Measurements from ENCODE around the gene ZNF362. TPM values are rescaled to one million over a fixed set of nuclear protein-coding genes. Genes with fewer than 3 reads are reported as not detected.
A peak's percentile ranks its signal among the peaks of the same experiment; 100 is the strongest.

The ZNF362 gene
- total RNA-seq, 1 donor from 2014 or later = 32.4 TPM

- Histone ChIP-seq H3K4me3 (no peak overlapping the region), H3K27ac (replicated peaks) (no peak overlapping the region), H3K9me3 (replicated peaks) (no peaks in the 10 kb centered on the region), H3K27me3 (ENCODE audit: low read depth) (no peaks in the 10 kb centered on the region), H3K4me1 (peaks cover 38% of the 10 kb centered on the region), H3K36me3 (no peaks in the 10 kb centered on the region)
- DNase-seq = no peak
- intact Hi-C loops (cut with micrococcal nuclease) = no loop called here
- TF ChIP-seq CTCF (IDR thresholded peaks at IDR 0.05; ENCODE audit: borderline replicate concordance) = no peak
These were observed 25.1 kb upstream of the ZNF362 start for GRCh38 chr1:33231166-33231565.

- intact Hi-C loops (cut with micrococcal nuclease) = no loop called here
- no peak for DNase-seq
- Histone ChIP-seq H3K27ac (replicated peaks) (no peak overlapping the region), H3K4me1 (peaks cover 38% of the 10 kb centered on the region), H3K36me3 (no peaks in the 10 kb centered on the region), H3K4me3 (no peak overlapping the region), H3K27me3 (ENCODE audit: low read depth) (no peaks in the 10 kb centered on the region), H3K9me3 (replicated peaks) (no peaks in the 10 kb centered on the region)
- no peak for TF ChIP-seq CTCF (IDR thresholded peaks at IDR 0.05; ENCODE audit: borderline replicate concordance)
These were observed 23.6 kb upstream of the ZNF362 start for GRCh38 chr1:33232716-33233115.

- no peaks in the 10 kb centered on the region for H3K27me3 ChIP-seq (ENCODE audit: low read depth)
- H3K4me1 ChIP-seq = peaks cover 27% of the 10 kb centered on the region
- no peaks in the 10 kb centered on the region for H3K36me3 ChIP-seq
- intact Hi-C loops (cut with micrococcal nuclease) = no loop called here
- no peak for TF ChIP-seq CTCF (IDR thresholded peaks at IDR 0.05; ENCODE audit: borderline replicate concordance)
- no peak overlapping the region for H3K4me3 ChIP-seq
- no peaks in the 10 kb centered on the region for H3K9me3 ChIP-seq (replicated peaks)
- H3K27ac ChIP-seq (replicated peaks) = peak overlapping the region; percentile 69
- no peak for DNase-seq
These were observed 22.2 kb upstream of the ZNF362 start for GRCh38 chr1:33234131-33234530.

GRCh38 chr1:33234588-33234990, 21.7 kb upstream of the ZNF362 start:
- no peak for DNase-seq
- H3K27ac ChIP-seq (replicated peaks) = peak overlapping the region; percentile 69

GRCh38 chr1:33235521-33235920, 20.8 kb upstream of the ZNF362 start:
- intact Hi-C loops (cut with micrococcal nuclease) = no loop called here

More at GRCh38 chr1:33234588-33234990, 21.7 kb upstream of the ZNF362 start:
- H3K4me1 ChIP-seq = peaks cover 22% of the 10 kb centered on the region
- no peaks in the 10 kb centered on the region for H3K9me3 ChIP-seq (replicated peaks)
- no peaks in the 10 kb centered on the region for H3K27me3 ChIP-seq (ENCODE audit: low read depth)
- no peaks in the 10 kb centered on the region for H3K36me3 ChIP-seq
- intact Hi-C loops (cut with micrococcal nuclease) = no loop called here
- no peak overlapping the region for H3K4me3 ChIP-seq
- no peak for TF ChIP-seq CTCF (IDR thresholded peaks at IDR 0.05; ENCODE audit: borderline replicate concordance)

More at GRCh38 chr1:33235521-33235920, 20.8 kb upstream of the ZNF362 start:
- Histone ChIP-seq H3K9me3 (replicated peaks) (no peaks in the 10 kb centered on the region), H3K27ac (replicated peaks) (peak overlapping the region; percentile 69), H3K4me3 (no peak overlapping the region), H3K27me3 (ENCODE audit: low read depth) (no peaks in the 10 kb centered on the region), H3K4me1 (peaks cover 19% of the 10 kb centered on the region), H3K36me3 (no peaks in the 10 kb centered on the region)
- no peak for TF ChIP-seq CTCF (IDR thresholded peaks at IDR 0.05; ENCODE audit: borderline replicate concordance)
- DNase-seq = no peak

All from left ventricle myocardium inferior (tissue), 1 donor.